CD4-positive, alpha-beta T cell treated with Interleukin-17A for 1 hour (primary cell): Measurements from ENCODE around the gene RHPN2.

Experiments
- DNase-seq: peaks from one replicate; pipeline ENCODE4 v3.0.0-alpha.2; 2020

The RHPN2 gene

GRCh38 chr19:33064792-33065550 is at the start of gene RHPN2:
Gene RHPN2 (minus strand): TSS chr19:33064888. CDS start chr19:33064852, 36 bp downstream.
- DNase-seq: peak; percentile 45

- no peak for DNase-seq
These were observed 49.6 kb upstream of the RHPN2 start for GRCh38 chr19:33114312-33114711.

GRCh38 chr19:33111587-33111986 is 46.9 kb upstream of the RHPN2 start:
- no peak for DNase-seq

- DNase-seq: no peak
These were observed 45.6 kb upstream of the RHPN2 start for GRCh38 chr19:33110137-33110910.

- no peak for DNase-seq
These were observed 43.5 kb upstream of the RHPN2 start for GRCh38 chr19:33108161-33108560.

GRCh38 chr19:33102893-33103292 is 38.2 kb upstream of the RHPN2 start:
- no peak for DNase-seq

- DNase-seq: no peak
These were observed 36.4 kb upstream of the RHPN2 start for GRCh38 chr19:33100894-33101644.

- no peak for DNase-seq
These were observed 33.4 kb upstream of the RHPN2 start for GRCh38 chr19:33098055-33098534.

GRCh38 chr19:33096005-33096404 is 31.3 kb upstream of the RHPN2 start:
- no peak for DNase-seq

- DNase-seq: no peak
These were observed 29.9 kb upstream of the RHPN2 start for GRCh38 chr19:33094436-33095067.

GRCh38 chr19:33093420-33094210 is 28.9 kb upstream of the RHPN2 start:
- DNase-seq: no peak

- no peak for DNase-seq
These were observed 25.5 kb upstream of the RHPN2 start for GRCh38 chr19:33090179-33090578.

GRCh38 chr19:33089010-33089409 is 24.3 kb upstream of the RHPN2 start:
- DNase-seq: no peak

- DNase-seq: no peak
These were observed 22.3 kb upstream of the RHPN2 start for GRCh38 chr19:33086955-33087354.

- DNase-seq: no peak
These were observed 21.0 kb upstream of the RHPN2 start for GRCh38 chr19:33085570-33086128.

GRCh38 chr19:33080761-33081681 is 16.3 kb upstream of the RHPN2 start, which contains the start of gene GPATCH1:
Gene GPATCH1 (plus strand): TSS chr19:33081181. CDS start chr19:33081194, 13 bp downstream.
- DNase-seq: peak; percentile 88

GRCh38 chr19:33075519-33075918 is 10.8 kb upstream of the RHPN2 start:
- no peak for DNase-seq

- no peak for DNase-seq
These were observed 7.2 kb upstream of the RHPN2 start for GRCh38 chr19:33071887-33072286.

- DNase-seq: no peak
These were observed 2.4 kb upstream of the RHPN2 start for GRCh38 chr19:33067121-33067520.

GRCh38 chr19:33066543-33066942 is 1.9 kb upstream of the RHPN2 start:
- DNase-seq: no peak

GRCh38 chr19:33064458-33064791 is 263 bp downstream of the RHPN2 start:
- peak; percentile 13 for DNase-seq
